ENCODE data around the gene GCLC. TPM values are rescaled to one million over a fixed set of nuclear protein-coding genes. Genes with fewer than 3 reads are reported as not detected.

GCLC gene
- polyA plus RNA-seq, 3 donors = 21.1 to 25.0 (median 24.0) TPM

GRCh38 chr6:53527249-53527765 is 17.6 kb downstream of the GCLC start:
- no peak for DNase-seq (ENCODE audit: low read depth in 3 of 3, low spot score in 2 of 3)

GRCh38 chr6:53526000-53526399 is 18.9 kb downstream of the GCLC start:
- no peak for DNase-seq (ENCODE audit: low read depth in 3 of 3, low spot score in 2 of 3)

GRCh38 chr6:53524455-53524815 is 20.5 kb downstream of the GCLC start:
- DNase-seq (ENCODE audit: low read depth in 3 of 3, low spot score in 2 of 3) = no peak

GRCh38 chr6:53523511-53524454 is 21.1 kb downstream of the GCLC start:
- no peak for DNase-seq (ENCODE audit: low read depth in 3 of 3, low spot score in 2 of 3)

GRCh38 chr6:53520320-53520928 is 24.5 kb downstream of the GCLC start:
- no peak for DNase-seq (ENCODE audit: low read depth in 3 of 3, low spot score in 2 of 3)

GRCh38 chr6:53518862-53519261 is 26.0 kb downstream of the GCLC start:
- no peak for DNase-seq (ENCODE audit: low read depth in 3 of 3, low spot score in 2 of 3)

- no peak for DNase-seq (ENCODE audit: low read depth in 3 of 3, low spot score in 2 of 3)
Measured at GRCh38 chr6:53517021-53517420, 27.9 kb downstream of the GCLC start.

- DNase-seq (ENCODE audit: low read depth in 3 of 3, low spot score in 2 of 3) = no peak
Measured at GRCh38 chr6:53514677-53515076, 30.2 kb downstream of the GCLC start.

GRCh38 chr6:53513519-53513966 is 31.4 kb downstream of the GCLC start:
- no peak for DNase-seq (ENCODE audit: low read depth in 3 of 3, low spot score in 2 of 3)

- DNase-seq (ENCODE audit: low read depth in 3 of 3, low spot score in 2 of 3) = no peak
Measured at GRCh38 chr6:53513056-53513455, 31.8 kb downstream of the GCLC start.

GRCh38 chr6:53512626-53513025 is 32.3 kb downstream of the GCLC start:
- no peak for DNase-seq (ENCODE audit: low read depth in 3 of 3, low spot score in 2 of 3)

- DNase-seq (ENCODE audit: low read depth in 3 of 3, low spot score in 2 of 3) = no peak
Measured at GRCh38 chr6:53510746-53511145, 34.2 kb downstream of the GCLC start.

- no peak for DNase-seq (ENCODE audit: low read depth in 3 of 3, low spot score in 2 of 3)
Measured at GRCh38 chr6:53506872-53507271, 38.0 kb downstream of the GCLC start.

- no peak for DNase-seq (ENCODE audit: low read depth in 3 of 3, low spot score in 2 of 3)
Measured at GRCh38 chr6:53504512-53504911, 40.4 kb downstream of the GCLC start.

GRCh38 chr6:53503060-53503459 is 41.8 kb downstream of the GCLC start:
- DNase-seq (ENCODE audit: low read depth in 3 of 3, low spot score in 2 of 3) = no peak

- no peak for DNase-seq (ENCODE audit: low read depth in 3 of 3, low spot score in 2 of 3)
Measured at GRCh38 chr6:53501432-53501831, 43.5 kb downstream of the GCLC start.

GRCh38 chr6:53500095-53500494 is 44.8 kb downstream of the GCLC start:
- DNase-seq (ENCODE audit: low read depth in 3 of 3, low spot score in 2 of 3) = no peak

- no peak for DNase-seq (ENCODE audit: low read depth in 3 of 3, low spot score in 2 of 3)
Measured at GRCh38 chr6:53499094-53499493, 45.8 kb downstream of the GCLC start.

GRCh38 chr6:53498649-53499048 is 46.3 kb downstream of the GCLC start:
- no peak for DNase-seq (ENCODE audit: low read depth in 3 of 3, low spot score in 2 of 3)

- no peak for DNase-seq (ENCODE audit: low read depth in 3 of 3, low spot score in 2 of 3)
Measured at GRCh38 chr6:53497905-53498304, 47.0 kb downstream of the GCLC start.

GRCh38 chr6:53496797-53497375 is 48.0 kb downstream of the GCLC start:
- DNase-seq (ENCODE audit: low read depth in 3 of 3, low spot score in 2 of 3) = no peak

All from right renal cortex interstitium (tissue), 3 donors.